ENCODE data around the gene CDKAL1. TPM values are rescaled to one million over a fixed set of nuclear protein-coding genes. Genes with fewer than 3 reads are reported as not detected.
"Not testable (repeated sequence)": the region's sequence is repeated elsewhere in the genome, so short reads cannot be mapped to it uniquely, and the experiment has no call there.

The CDKAL1 gene
- total and polyA plus RNA-seq, 3 experiments from 2014 or later = 26.7 to 30.2 (median 29.6) TPM

DNA sequence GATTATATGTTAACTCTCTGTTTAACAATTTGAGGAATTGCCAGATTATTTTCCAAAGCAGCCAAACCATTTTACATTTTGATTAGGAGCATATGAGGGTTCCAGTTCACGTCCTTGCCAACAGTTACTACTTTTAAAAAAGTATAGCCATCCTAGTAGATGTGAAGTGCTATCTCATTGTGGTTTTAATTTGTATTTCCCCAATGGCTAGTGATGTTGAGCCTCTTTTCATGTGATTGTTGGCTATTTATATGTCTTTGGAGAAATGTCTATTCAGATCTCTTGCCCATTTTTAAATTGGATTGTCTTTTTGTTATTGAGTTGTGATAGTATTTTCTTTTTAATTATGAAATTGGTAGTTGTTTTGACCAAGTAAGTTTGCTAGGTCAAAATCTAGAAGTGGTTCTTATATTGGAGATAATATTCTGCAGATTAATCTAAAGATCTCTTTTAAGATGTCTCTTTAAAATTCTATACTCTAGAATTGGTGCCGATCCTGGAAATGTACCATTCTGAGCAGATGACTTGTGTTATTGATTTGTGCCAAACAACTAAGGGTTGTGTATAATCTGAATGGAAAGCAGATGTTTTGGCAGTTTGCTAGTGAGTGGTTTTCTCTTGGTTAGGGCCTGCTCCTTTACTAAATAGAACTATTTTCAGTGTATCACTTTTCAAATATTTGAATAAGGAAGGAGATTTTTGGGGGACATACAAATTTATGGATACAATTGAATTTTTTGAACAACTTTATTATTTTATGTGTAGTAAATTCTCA is 99.5 kb downstream of the CDKAL1 start:
- Mint-ChIP-seq H3K9me3 (no peaks in the 10 kb centered on the region), H3K4me3 (no peak overlapping the region), H3K27me3 (no peaks in the 10 kb centered on the region), H3K4me1 (peaks cover 25 to 39% (median 29%) of the 10 kb centered on the region in 3 donors), H3K36me3 (peaks cover 3 to 27% (median 23%) of the 10 kb centered on the region in 3 donors), H3K27ac (peak overlapping the region in 1 of 8 donors; percentile 59)
- no peaks in the 10 kb centered on the region for H3K27me3 ChIP-seq (ENCODE audit: insufficient read depth, low read length, poor library complexity, severe bottlenecking)
- no peaks in the 10 kb centered on the region for H3K36me3 ChIP-seq (ENCODE audit: insufficient read depth, low read length)
- no peaks in the 10 kb centered on the region for H3K4me1 ChIP-seq (ENCODE audit: insufficient read depth, low read length)
- POLR2A ChIA-PET = no interaction called here
- CTCF ChIA-PET = no interaction called here
- H3K4me3 ChIP-seq (ENCODE audit: low read length) = no peak overlapping the region
- H3K9me3 ChIP-seq (ENCODE audit: low read length) = no peaks in the 10 kb centered on the region
- no peak overlapping the region for H3K27ac ChIP-seq (ENCODE audit: low read depth, low read length)
- DNase-seq = no peak

DNA sequence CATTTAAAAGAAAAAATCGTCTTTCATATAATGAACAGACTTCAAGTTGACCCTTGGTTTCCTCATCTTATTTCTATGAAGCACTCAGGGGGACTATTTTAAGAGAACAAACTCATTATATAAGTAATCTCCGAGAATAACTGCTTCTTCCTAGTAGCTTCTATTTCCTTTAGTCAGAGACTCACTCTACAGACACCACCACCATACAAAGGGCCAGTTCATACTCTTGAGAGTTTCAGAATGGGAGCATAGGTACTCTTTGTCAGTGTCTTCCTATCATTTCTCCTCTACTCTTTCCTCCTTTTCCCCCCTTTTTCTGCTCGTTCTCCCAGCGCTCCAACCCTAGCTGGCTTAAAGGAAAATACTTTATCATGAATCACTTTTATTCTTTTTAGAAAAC is 104.9 kb downstream of the CDKAL1 start:
- DNase-seq = no peak
- POLR2A ChIA-PET = no interaction called here
- H3K9me3 Mint-ChIP-seq = no peaks in the 10 kb centered on the region

GRCh38 chr6:20640181-20640580 is 105.9 kb downstream of the CDKAL1 start:
- no peaks in the 10 kb centered on the region for H3K9me3 Mint-ChIP-seq
- ChIA-PET CTCF (no interaction called here), POLR2A (no interaction called here)
- H3K4me3 ChIP-seq (ENCODE audit: low read length) = no peak overlapping the region
- DNase-seq = no peak
- no peaks in the 10 kb centered on the region for H3K4me1 ChIP-seq (ENCODE audit: insufficient read depth, low read length)
- no peaks in the 10 kb centered on the region for H3K27me3 Mint-ChIP-seq
- H3K27me3 ChIP-seq (ENCODE audit: insufficient read depth, low read length, poor library complexity, severe bottlenecking) = no peaks in the 10 kb centered on the region
- peaks cover 10 to 45% (median 26%) of the 10 kb centered on the region in 3 donors for H3K36me3 Mint-ChIP-seq
- H3K4me3 Mint-ChIP-seq = no peak overlapping the region
- no peak overlapping the region for H3K27ac ChIP-seq (ENCODE audit: low read depth, low read length)
- peaks cover 6 to 9% (median 9%) of the 10 kb centered on the region in 3 donors for H3K4me1 Mint-ChIP-seq
- H3K9me3 ChIP-seq (ENCODE audit: low read length) = no peaks in the 10 kb centered on the region
- H3K27ac Mint-ChIP-seq = no peak overlapping the region
- no peaks in the 10 kb centered on the region for H3K36me3 ChIP-seq (ENCODE audit: insufficient read depth, low read length)

More for the DNA sequence above, 104.9 kb downstream of the CDKAL1 start:
- H3K9me3 ChIP-seq (ENCODE audit: low read length) = no peaks in the 10 kb centered on the region
- H3K27me3 ChIP-seq (ENCODE audit: insufficient read depth, low read length, poor library complexity, severe bottlenecking) = no peaks in the 10 kb centered on the region
- CTCF ChIA-PET = no interaction called here
- Mint-ChIP-seq H3K27me3 (no peaks in the 10 kb centered on the region), H3K4me3 (no peak overlapping the region), H3K4me1 (peaks cover 9% of the 10 kb centered on the region in 3 donors), H3K27ac (no peak overlapping the region), H3K36me3 (peaks cover 10 to 43% (median 28%) of the 10 kb centered on the region in 3 donors)
- no peaks in the 10 kb centered on the region for H3K4me1 ChIP-seq (ENCODE audit: insufficient read depth, low read length)
- no peaks in the 10 kb centered on the region for H3K36me3 ChIP-seq (ENCODE audit: insufficient read depth, low read length)
- H3K27ac ChIP-seq (ENCODE audit: low read depth, low read length) = no peak overlapping the region
- H3K4me3 ChIP-seq (ENCODE audit: low read length) = no peak overlapping the region

- no peaks in the 10 kb centered on the region for H3K9me3 ChIP-seq (ENCODE audit: low read length)
- Mint-ChIP-seq H3K4me3 (no peak overlapping the region), H3K27me3 (no peaks in the 10 kb centered on the region), H3K36me3 (peaks cover 7 to 45% (median 16%) of the 10 kb centered on the region in 3 donors), H3K4me1 (peaks cover 0 to 3% (median 2%) of the 10 kb centered on the region in 3 donors), H3K9me3 (no peaks in the 10 kb centered on the region), H3K27ac (no peak overlapping the region)
- POLR2A ChIA-PET = no interaction called here
- CTCF ChIA-PET = no interaction called here
- no peak overlapping the region for H3K4me3 ChIP-seq (ENCODE audit: low read length)
- no peaks in the 10 kb centered on the region for H3K4me1 ChIP-seq (ENCODE audit: insufficient read depth, low read length)
- no peak for DNase-seq
- H3K36me3 ChIP-seq (ENCODE audit: insufficient read depth, low read length) = no peaks in the 10 kb centered on the region
- H3K27me3 ChIP-seq (ENCODE audit: insufficient read depth, low read length, poor library complexity, severe bottlenecking) = no peaks in the 10 kb centered on the region
- H3K27ac ChIP-seq (ENCODE audit: low read depth, low read length) = no peak overlapping the region
Measured at GRCh38 chr6:20642441-20642840, 108.2 kb downstream of the CDKAL1 start.

- Mint-ChIP-seq H3K4me1 (peaks cover 0 to 5% (median 2%) of the 10 kb centered on the region in 3 donors), H3K9me3 (no peaks in the 10 kb centered on the region), H3K27me3 (no peaks in the 10 kb centered on the region), H3K4me3 (no peak overlapping the region), H3K36me3 (peaks cover 15 to 47% (median 15%) of the 10 kb centered on the region in 3 donors), H3K27ac (no peak overlapping the region)
- ChIA-PET POLR2A (no interaction called here), CTCF (no interaction called here)
- Histone ChIP-seq H3K27me3 (ENCODE audit: insufficient read depth, low read length, poor library complexity, severe bottlenecking) (no peaks in the 10 kb centered on the region), H3K36me3 (ENCODE audit: insufficient read depth, low read length) (no peaks in the 10 kb centered on the region), H3K4me3 (ENCODE audit: low read length) (no peak overlapping the region), H3K27ac (ENCODE audit: low read depth, low read length) (no peak overlapping the region), H3K9me3 (ENCODE audit: low read length) (no peaks in the 10 kb centered on the region), H3K4me1 (ENCODE audit: insufficient read depth, low read length) (no peaks in the 10 kb centered on the region)
- DNase-seq = no peak
Measured at GRCh38 chr6:20644667-20645370, 110.6 kb downstream of the CDKAL1 start.

DNA sequence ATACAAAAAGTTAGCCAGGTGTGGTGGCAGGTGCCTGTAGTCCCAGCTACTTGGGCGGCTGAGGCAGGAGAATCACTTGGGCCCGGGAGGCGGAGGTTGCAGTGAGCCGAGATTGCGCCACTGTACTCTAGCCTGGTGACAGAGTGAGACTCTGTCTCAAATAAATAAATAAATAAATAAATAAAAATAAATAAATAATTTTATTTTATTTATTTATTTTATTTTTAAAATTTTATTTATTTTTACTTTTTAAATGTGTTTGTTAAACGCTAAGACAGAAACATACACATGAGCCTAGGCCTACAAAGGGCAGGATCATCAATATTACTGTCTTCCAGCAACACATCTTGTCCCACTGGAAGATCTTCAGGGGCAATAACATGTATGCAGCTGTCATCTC is 111.3 kb downstream of the CDKAL1 start:
- POLR2A ChIA-PET; H3K27me3 ChIP-seq (ENCODE audit: insufficient read depth, low read length, poor library complexity, severe bottlenecking); H3K27ac Mint-ChIP-seq; H3K4me1 Mint-ChIP-seq; H3K4me1 ChIP-seq (ENCODE audit: insufficient read depth, low read length); H3K27ac ChIP-seq (ENCODE audit: low read depth, low read length); DNase-seq; CTCF ChIA-PET; H3K27me3 Mint-ChIP-seq; H3K9me3 Mint-ChIP-seq; H3K36me3 ChIP-seq (ENCODE audit: insufficient read depth, low read length); H3K4me3 ChIP-seq (ENCODE audit: low read length); H3K4me3 Mint-ChIP-seq; H3K9me3 ChIP-seq (ENCODE audit: low read length): not testable (repeated sequence)
- H3K36me3 Mint-ChIP-seq = peaks cover 9 to 48% (median 15%) of the 10 kb centered on the region in 3 donors

DNA sequence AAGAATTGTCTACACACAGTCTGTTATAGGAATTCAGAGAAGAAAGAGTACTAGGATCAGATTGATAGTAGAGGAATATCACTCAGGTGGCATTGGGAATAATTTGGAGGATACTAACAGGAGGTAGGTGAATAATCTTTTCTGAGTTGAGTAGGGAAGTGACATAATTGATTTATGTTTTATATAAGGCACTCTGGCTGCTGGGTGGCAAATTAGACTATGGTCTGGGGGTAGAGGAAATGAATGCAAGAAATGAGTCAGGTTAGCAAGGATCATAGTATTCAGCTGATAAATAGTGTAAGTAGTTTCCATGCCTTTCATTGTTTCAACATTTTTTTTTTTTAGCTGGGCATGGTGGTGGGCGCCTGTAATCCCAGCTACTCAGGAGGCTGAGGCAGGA is 113.3 kb downstream of the CDKAL1 start:
- Histone ChIP-seq H3K4me1 (ENCODE audit: insufficient read depth, low read length) (no peaks in the 10 kb centered on the region), H3K9me3 (ENCODE audit: low read length) (no peaks in the 10 kb centered on the region), H3K4me3 (ENCODE audit: low read length) (no peak overlapping the region), H3K36me3 (ENCODE audit: insufficient read depth, low read length) (no peaks in the 10 kb centered on the region), H3K27ac (ENCODE audit: low read depth, low read length) (no peak overlapping the region), H3K27me3 (ENCODE audit: insufficient read depth, low read length, poor library complexity, severe bottlenecking) (no peaks in the 10 kb centered on the region)
- Mint-ChIP-seq H3K27ac (no peak overlapping the region), H3K36me3 (peaks cover 16 to 56% (median 23%) of the 10 kb centered on the region in 3 donors), H3K27me3 (no peaks in the 10 kb centered on the region), H3K4me1 (peaks cover 15 to 17% (median 16%) of the 10 kb centered on the region in 3 donors), H3K4me3 (no peak overlapping the region), H3K9me3 (no peaks in the 10 kb centered on the region)
- DNase-seq = no peak
- ChIA-PET CTCF (no interaction called here), POLR2A (no interaction called here)

DNA sequence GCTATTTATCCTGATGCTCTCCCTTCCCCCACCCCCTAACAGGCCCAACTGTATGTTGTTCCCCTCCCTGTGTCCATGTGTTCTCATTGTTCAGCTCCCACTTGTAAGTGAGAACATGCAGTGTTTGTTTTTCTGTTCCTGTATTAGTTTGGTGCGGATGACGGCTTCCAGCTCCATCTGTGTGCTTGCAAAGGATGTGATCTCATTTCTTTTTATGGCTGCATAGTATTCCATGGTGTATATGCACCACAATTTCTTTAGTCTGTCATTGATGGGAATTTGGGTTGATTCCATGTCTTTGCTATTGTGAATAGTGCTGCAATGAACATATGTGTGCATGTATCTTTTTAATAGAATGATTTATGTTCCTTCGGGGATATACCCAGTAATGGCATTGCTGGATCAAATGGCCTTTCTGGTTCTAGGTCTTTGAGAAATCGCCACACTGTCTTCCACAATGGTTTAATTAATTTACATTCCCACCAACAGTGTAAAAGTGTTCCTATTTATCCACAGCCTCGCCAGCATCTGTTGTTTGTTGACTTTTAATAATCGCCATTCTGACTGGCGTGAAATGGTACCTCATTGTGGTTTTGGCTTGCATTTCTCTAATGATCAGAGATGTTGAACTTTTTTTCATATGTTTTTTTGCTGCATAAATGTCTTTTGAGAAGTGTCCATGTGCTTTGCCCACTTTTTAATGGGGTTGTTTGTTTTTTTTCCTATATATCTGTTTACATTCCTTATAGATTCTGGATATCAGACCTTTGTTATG is 115.6 kb downstream of the CDKAL1 start:
- H3K27me3 Mint-ChIP-seq; POLR2A ChIA-PET; H3K27me3 ChIP-seq (ENCODE audit: insufficient read depth, low read length, poor library complexity, severe bottlenecking): not testable (repeated sequence)

More for the DNA sequence above, 115.6 kb downstream of the CDKAL1 start:
- Mint-ChIP-seq H3K36me3 (peaks cover 20 to 57% (median 30%) of the 10 kb centered on the region in 3 donors), H3K27ac (peak overlapping the region in 2 of 8 donors; percentile 27 to 82), H3K4me1 (peaks cover 17 to 30% (median 21%) of the 10 kb centered on the region in 3 donors)
- H3K4me3 ChIP-seq (ENCODE audit: low read length); H3K9me3 Mint-ChIP-seq; H3K27ac ChIP-seq (ENCODE audit: low read depth, low read length); DNase-seq; H3K36me3 ChIP-seq (ENCODE audit: insufficient read depth, low read length); H3K4me3 Mint-ChIP-seq; CTCF ChIA-PET; H3K4me1 ChIP-seq (ENCODE audit: insufficient read depth, low read length); H3K9me3 ChIP-seq (ENCODE audit: low read length): not testable (repeated sequence)

Data from CD8-positive, alpha-beta memory T cell (primary cell).